Type B pancreatic cell (in vitro differentiated cells): Measurements from ENCODE around the gene PDK4. TPM values are rescaled to one million over a fixed set of nuclear protein-coding genes. Genes with fewer than 3 reads are reported as not detected.

Source experiments
- DNase-seq: peaks from one replicate; pipeline ENCODE4 v3.0.0; 2021; ENCODE audit warnings: mixed read lengths; ENCODE audit not compliant: unreplicated experiment; ENCODE audit errors: extremely low spot score
- H3K27ac Mint-ChIP-seq: 2 replicates; pipeline ENCODE4 v1.8.0; 2021; ENCODE audit warnings: mild to moderate bottlenecking, mixed read lengths
- H3K27me3 Mint-ChIP-seq: 2 replicates; pipeline ENCODE4 v1.8.0; 2021; ENCODE audit warnings: mixed read lengths
- H3K36me3 Mint-ChIP-seq: 2 replicates; pipeline ENCODE4 v1.8.0; 2021; ENCODE audit warnings: mixed read lengths
- H3K4me1 Mint-ChIP-seq: one replicate; pipeline ENCODE4 v1.8.0; 2021; ENCODE audit warnings: mixed read lengths; ENCODE audit not compliant: unreplicated experiment
- H3K4me3 Mint-ChIP-seq: 2 replicates; pipeline ENCODE4 v1.8.0; 2021; ENCODE audit warnings: mild to moderate bottlenecking, mixed read lengths
- H3K9me3 Mint-ChIP-seq: 2 replicates; pipeline ENCODE4 v1.8.0; 2021; ENCODE audit warnings: mixed read lengths
- total RNA-seq: library from RNA; stranded (reverse); gene quantifications from 2 replicates; pipeline ENCODE4 v1.2.1, GENCODE V29; 2021; ENCODE audit warnings: low replicate concordance
- TF ChIP-seq, protein P1 (sequence below): fragments of 200-600 bp; sonication (generic); conservative IDR thresholded peaks from 2 replicates; pipeline ENCODE4 v1.5.0; 2021; ENCODE audit warnings: antibody characterized with exemption, mild to moderate bottlenecking

PDK4 gene
- total RNA-seq, 1 donor from 2014 or later, result 18.3 TPM

DNA sequence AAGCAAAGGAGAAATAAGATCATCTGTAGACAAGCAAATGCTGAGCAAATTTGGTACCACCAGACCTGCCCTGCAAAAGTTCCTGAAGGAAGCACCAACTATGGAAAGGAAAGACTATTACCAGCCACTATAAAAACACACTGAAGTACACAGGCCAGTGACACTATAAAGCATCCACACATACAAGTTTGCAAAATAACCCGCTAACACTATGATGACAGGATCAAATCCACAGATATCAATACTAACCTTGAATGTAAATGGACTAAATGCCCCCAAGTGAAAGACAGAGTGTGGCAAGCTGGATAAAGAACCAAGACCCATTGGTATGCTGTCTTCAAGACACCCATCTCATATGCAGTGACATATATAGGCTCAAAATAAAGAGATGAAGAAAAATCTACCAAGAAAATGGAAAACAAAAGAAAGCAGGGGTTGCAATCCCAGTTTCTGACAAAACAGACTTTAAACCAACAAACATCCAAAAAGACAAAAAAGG, 18.2 kb upstream of the PDK4 start:
- Mint-ChIP-seq H3K4me1 (peaks cover 19% of the 10 kb centered on the region), H3K27me3 (peaks cover 4% of the 10 kb centered on the region), H3K36me3 (peaks cover 4% of the 10 kb centered on the region), H3K27ac (no peak overlapping the region), H3K4me3 (no peak overlapping the region), H3K9me3 (peaks cover 26% of the 10 kb centered on the region)
- TF ChIP-seq, protein P1, sequence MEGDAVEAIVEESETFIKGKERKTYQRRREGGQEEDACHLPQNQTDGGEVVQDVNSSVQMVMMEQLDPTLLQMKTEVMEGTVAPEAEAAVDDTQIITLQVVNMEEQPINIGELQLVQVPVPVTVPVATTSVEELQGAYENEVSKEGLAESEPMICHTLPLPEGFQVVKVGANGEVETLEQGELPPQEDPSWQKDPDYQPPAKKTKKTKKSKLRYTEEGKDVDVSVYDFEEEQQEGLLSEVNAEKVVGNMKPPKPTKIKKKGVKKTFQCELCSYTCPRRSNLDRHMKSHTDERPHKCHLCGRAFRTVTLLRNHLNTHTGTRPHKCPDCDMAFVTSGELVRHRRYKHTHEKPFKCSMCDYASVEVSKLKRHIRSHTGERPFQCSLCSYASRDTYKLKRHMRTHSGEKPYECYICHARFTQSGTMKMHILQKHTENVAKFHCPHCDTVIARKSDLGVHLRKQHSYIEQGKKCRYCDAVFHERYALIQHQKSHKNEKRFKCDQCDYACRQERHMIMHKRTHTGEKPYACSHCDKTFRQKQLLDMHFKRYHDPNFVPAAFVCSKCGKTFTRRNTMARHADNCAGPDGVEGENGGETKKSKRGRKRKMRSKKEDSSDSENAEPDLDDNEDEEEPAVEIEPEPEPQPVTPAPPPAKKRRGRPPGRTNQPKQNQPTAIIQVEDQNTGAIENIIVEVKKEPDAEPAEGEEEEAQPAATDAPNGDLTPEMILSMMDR, result no peak
- no peak for DNase-seq

DNA sequence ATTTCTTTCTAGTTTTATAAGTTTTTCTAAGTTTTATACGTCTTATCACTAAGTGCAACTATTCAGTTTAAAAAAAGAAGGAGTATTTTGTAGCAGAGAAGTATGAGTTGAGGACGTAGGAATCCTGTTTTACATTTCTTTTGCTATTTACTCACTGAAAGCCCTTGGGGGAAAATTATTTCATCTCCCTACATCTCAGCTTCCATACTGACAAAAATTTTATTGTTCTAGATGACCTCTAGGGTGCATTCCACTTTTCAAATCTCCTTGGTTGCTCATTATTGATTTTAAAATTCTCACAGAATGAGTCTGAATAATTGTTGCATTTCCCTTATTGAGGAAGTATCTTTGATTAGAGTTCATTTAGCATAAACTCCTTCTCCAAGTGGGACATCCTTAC, 14.9 kb upstream of the PDK4 start:
- TF ChIP-seq, protein P1, result no peak
- peak overlapping the region; percentile 27 for H3K27ac Mint-ChIP-seq
- peaks cover 27% of the 10 kb centered on the region for H3K9me3 Mint-ChIP-seq
- DNase-seq, result no peak
- H3K27me3 Mint-ChIP-seq, result no peaks in the 10 kb centered on the region
- peaks cover 7% of the 10 kb centered on the region for H3K36me3 Mint-ChIP-seq
- no peak overlapping the region for H3K4me3 Mint-ChIP-seq
- H3K4me1 Mint-ChIP-seq, result peaks cover 42% of the 10 kb centered on the region

DNA sequence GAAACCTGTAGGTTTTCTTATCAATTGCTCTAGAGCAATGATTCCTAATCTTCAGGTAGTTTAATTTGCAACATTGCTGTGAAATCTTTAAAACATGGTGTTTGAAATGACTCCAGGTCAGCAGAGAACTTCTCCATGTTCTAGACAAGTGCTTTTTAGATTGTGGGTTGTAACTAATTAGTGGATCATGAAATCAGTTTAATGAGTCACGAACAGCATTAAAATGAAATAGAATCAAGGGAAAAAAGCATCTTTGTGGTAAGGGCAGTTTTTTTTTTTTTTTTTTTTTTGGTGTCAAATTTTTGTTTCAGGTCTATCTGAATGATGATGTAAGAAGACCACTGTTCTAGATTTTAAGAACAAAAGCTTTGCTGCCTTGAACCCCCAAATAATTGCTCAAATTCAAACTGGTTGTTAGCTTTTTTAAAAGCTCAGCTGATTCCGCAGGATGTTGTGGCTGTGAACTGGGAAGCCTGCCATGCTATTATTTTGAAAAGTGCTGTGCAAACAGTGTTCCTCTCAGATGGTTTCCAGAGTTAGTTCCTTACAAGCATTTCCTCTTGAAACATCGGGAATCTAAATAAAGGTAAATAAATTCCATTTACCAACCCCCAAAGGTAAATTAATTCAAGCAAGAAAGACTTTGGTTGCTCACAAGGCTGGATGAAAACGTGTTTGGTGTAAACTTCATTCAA, 13.1 kb upstream of the PDK4 start:
- DNase-seq, result no peak
- peaks cover 16% of the 10 kb centered on the region for H3K9me3 Mint-ChIP-seq
- peak overlapping the region; percentile 97 for H3K27ac Mint-ChIP-seq
- H3K4me3 Mint-ChIP-seq, result peak overlapping the region; percentile 83
- TF ChIP-seq, protein P1, result no peak
- peaks cover 42% of the 10 kb centered on the region for H3K4me1 Mint-ChIP-seq
- peaks cover 3% of the 10 kb centered on the region for H3K36me3 Mint-ChIP-seq
- no peaks in the 10 kb centered on the region for H3K27me3 Mint-ChIP-seq

DNA sequence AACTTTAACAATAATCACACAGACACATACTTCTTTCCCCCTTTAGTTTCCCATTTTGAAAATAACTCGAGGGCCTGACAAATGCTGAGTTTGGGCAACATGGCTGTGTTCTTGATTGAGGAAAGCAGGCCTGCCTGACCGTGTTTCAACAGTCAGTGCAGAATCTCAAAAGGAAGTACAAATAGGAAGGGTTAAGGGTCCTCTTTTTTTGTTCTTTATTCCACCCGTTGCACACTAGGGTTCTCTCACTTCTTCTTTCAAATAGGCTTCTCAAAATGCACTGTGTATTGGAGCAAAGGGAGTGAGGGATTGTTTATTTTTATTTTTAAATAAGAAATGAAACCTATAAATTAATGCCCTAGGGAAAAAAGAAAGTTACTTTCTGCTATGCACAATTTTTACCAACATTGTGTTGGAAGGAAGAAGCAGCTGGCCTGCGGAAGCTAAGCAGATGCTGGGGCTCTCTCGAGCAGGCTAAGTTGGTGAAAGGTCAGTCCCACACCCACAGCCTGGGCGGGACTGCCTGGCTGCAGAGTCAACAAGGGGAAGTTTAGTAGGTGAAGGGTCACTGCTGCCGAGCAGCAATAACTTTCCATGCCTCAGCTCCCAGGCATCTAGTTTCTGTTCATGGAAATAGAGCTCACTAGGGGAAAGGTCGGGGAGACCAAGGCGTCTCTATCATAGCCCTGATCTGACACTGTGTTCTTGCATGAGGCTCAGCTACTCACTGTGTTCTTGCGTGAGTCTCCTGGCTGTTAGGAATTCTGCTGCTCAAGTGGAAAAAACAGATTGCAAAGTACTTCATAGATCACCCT, 12.2 kb upstream of the PDK4 start:
- Mint-ChIP-seq H3K27me3 (no peaks in the 10 kb centered on the region), H3K9me3 (peaks cover 8% of the 10 kb centered on the region), H3K4me1 (peaks cover 42% of the 10 kb centered on the region), H3K27ac (peak overlapping the region; percentile 97), H3K4me3 (peak overlapping the region; percentile 83), H3K36me3 (peaks cover 3% of the 10 kb centered on the region)
- TF ChIP-seq, protein P1, result no peak
- peak; percentile 80 for DNase-seq

DNA sequence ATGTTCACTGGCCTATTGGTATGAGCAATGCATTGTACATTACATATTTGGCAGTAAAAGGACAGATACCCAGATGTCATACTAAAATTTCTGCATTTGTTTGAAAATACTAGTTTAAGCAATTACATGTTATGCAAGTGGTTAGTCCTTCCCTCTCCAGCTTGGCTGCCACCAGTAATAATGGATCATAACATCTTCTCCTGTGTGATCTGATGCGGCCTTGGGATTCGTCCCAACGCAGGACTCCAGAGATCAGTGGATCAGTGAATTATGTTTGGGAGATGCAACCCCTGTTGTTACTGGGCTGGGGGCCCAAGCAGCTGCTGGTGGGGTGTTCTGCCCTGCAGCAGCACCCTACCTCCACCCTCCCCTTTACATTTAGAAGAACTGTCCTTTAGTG, 11.2 kb upstream of the PDK4 start:
- TF ChIP-seq, protein P1, result no peak
- Mint-ChIP-seq H3K4me1 (peaks cover 42% of the 10 kb centered on the region), H3K4me3 (peak overlapping the region; percentile 34), H3K36me3 (peaks cover 3% of the 10 kb centered on the region), H3K27me3 (no peaks in the 10 kb centered on the region), H3K9me3 (peaks cover 4% of the 10 kb centered on the region), H3K27ac (peak overlapping the region; percentile 97)
- no peak for DNase-seq
